Bronchial epithelial cell (primary cell): Measurements from ENCODE around the gene DOCK8. TPM values are rescaled to one million over a fixed set of nuclear protein-coding genes. Genes with fewer than 3 reads are reported as not detected.
"Not testable (repeated sequence)": the region's sequence is repeated elsewhere in the genome, so short reads cannot be mapped to it uniquely, and the experiment has no call there.

ENCODE experiments used
- DNase-seq: peaks from one replicate; pipeline ENCODE4 v3.0.0-alpha.2; 2010; ENCODE audit warnings: low read depth
- FAIRE-seq: peaks from 2 replicates; lab custom pipeline; 2011; peaks lifted over from hg19 to GRCh38; lab: Jason Lieb, UNC
- H3K27me3 ChIP-seq: 2 replicates; pipeline ENCODE4 v1.5.1; 2011; ENCODE audit warnings: low read length; ENCODE audit not compliant: control insufficient read depth, insufficient read depth
- H3K36me3 ChIP-seq: 2 replicates; pipeline ENCODE4 v1.5.1; 2011; ENCODE audit warnings: low read length; ENCODE audit not compliant: control insufficient read depth, insufficient read depth
- H3K4me3 ChIP-seq: 2 replicates; pipeline ENCODE4 v1.5.1; 2011; ENCODE audit warnings: mild to moderate bottlenecking, low read depth, low read length, control low read depth
- total RNA-seq: library from RNA; depleted of rRNA; stranded (reverse); fragments of >200 nt; gene quantifications from 2 replicates; pipeline ENCODE4 v1.2.1, GENCODE V29; 2014
- TF ChIP-seq, protein P1 (sequence below): IDR thresholded peaks from 2 replicates; pipeline ENCODE4 v1.5.1; 2011; ENCODE audit warnings: mild to moderate bottlenecking, moderate library complexity, low read length, control low read depth, inconsistent platforms; ENCODE audit not compliant: insufficient read depth, severe bottlenecking

DOCK8 gene
- total RNA-seq, 1 donor from 2014 or later = 0.26 TPM

- FAIRE-seq (no peak), DNase-seq (no peak)
- Histone ChIP-seq H3K27me3 (no peaks in the 10 kb centered on the region), H3K36me3 (no peaks in the 10 kb centered on the region), H3K4me3 (no peak overlapping the region)
- TF ChIP-seq, protein P1, sequence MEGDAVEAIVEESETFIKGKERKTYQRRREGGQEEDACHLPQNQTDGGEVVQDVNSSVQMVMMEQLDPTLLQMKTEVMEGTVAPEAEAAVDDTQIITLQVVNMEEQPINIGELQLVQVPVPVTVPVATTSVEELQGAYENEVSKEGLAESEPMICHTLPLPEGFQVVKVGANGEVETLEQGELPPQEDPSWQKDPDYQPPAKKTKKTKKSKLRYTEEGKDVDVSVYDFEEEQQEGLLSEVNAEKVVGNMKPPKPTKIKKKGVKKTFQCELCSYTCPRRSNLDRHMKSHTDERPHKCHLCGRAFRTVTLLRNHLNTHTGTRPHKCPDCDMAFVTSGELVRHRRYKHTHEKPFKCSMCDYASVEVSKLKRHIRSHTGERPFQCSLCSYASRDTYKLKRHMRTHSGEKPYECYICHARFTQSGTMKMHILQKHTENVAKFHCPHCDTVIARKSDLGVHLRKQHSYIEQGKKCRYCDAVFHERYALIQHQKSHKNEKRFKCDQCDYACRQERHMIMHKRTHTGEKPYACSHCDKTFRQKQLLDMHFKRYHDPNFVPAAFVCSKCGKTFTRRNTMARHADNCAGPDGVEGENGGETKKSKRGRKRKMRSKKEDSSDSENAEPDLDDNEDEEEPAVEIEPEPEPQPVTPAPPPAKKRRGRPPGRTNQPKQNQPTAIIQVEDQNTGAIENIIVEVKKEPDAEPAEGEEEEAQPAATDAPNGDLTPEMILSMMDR = no peak
These were observed 9.4 kb downstream of the DOCK8 start for GRCh38 chr9:224026-224425.

- DNase-seq (peak; percentile 86), FAIRE-seq (peak; percentile 79)
These were observed 10.2 kb downstream of the DOCK8 start for GRCh38 chr9:224582-225520.

GRCh38 chr9:227860-228259, 13.2 kb downstream of the DOCK8 start:
- Histone ChIP-seq H3K36me3 (no peaks in the 10 kb centered on the region), H3K4me3 (no peak overlapping the region), H3K27me3 (no peaks in the 10 kb centered on the region)
- DNase-seq (no peak), FAIRE-seq (no peak)
- TF ChIP-seq, protein P1 = no peak

More at GRCh38 chr9:224582-225520, 10.2 kb downstream of the DOCK8 start:
- Histone ChIP-seq H3K36me3 (no peaks in the 10 kb centered on the region), H3K4me3 (no peak overlapping the region), H3K27me3 (no peaks in the 10 kb centered on the region)
- TF ChIP-seq, protein P1 = no peak

- TF ChIP-seq, protein P1 = no peak
- DNase-seq (no peak), FAIRE-seq (no peak)
- H3K36me3 ChIP-seq = no peaks in the 10 kb centered on the region
- no peak overlapping the region for H3K4me3 ChIP-seq
- no peaks in the 10 kb centered on the region for H3K27me3 ChIP-seq
These were observed 14.4 kb downstream of the DOCK8 start for GRCh38 chr9:228929-229695.

DNA sequence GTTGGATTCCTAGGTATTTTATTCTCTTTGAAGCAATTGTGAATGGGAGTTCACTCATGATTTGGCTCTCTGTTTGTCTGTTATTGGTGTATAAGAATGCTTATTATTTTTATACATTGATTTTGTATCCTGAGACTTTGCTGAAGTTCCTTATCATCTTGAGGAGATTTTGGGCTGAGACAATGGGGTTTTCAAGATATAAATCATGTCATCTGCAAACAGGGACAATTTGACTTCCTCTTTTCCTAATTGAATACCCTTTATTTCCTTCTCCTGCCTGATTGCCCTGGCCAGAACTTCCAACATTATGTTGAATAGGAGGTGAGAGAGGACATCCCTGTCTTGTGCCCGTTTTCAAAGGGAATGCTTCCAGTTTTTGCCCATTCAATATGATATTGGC, 17.0 kb downstream of the DOCK8 start:
- H3K36me3 ChIP-seq, FAIRE-seq, H3K4me3 ChIP-seq, H3K27me3 ChIP-seq, DNase-seq: not testable (repeated sequence)

GRCh38 chr9:233708-234107, 19.0 kb downstream of the DOCK8 start:
- not testable (repeated sequence) for H3K36me3 ChIP-seq, FAIRE-seq, H3K27me3 ChIP-seq, H3K4me3 ChIP-seq, DNase-seq
